SK-N-SH (cell line): ENCODE data around the gene CELF4. TPM values are rescaled to one million over a fixed set of nuclear protein-coding genes. Genes with fewer than 3 reads are reported as not detected.

ENCODE experiments used
- CTCF ChIA-PET: fragments of 300-600, 350-600 bp; formaldehyde crosslinking; extraction: SDS; loops from one replicate; lab custom pipeline; 2021; lab: Yijun Ruan, JAX
- POLR2A ChIA-PET: fragments of 350-600 bp; sonication (Branson Sonifier 250); formaldehyde crosslinking; extraction: SDS; loops from one replicate; lab custom pipeline; 2020; ENCODE audit warnings: antibody characterized with exemption, inconsistent platforms; lab: Yijun Ruan, JAX
- DNase-seq: peaks from one replicate; pipeline ENCODE4 v3.0.0; 2012
- H2AFZ ChIP-seq: fragments of 200-600 bp; sonication (generic); 2 replicates; pipeline ENCODE4 v1.8.1; 2016; ENCODE audit warnings: antibody characterized with exemption, mild to moderate bottlenecking, low read depth
- H3F3A ChIP-seq: fragments of 200-600 bp; sonication (generic); replicated peaks from 2 replicates; pipeline ENCODE3; 2016; ENCODE audit warnings: antibody characterized with exemption, mild to moderate bottlenecking; ENCODE audit not compliant: insufficient read depth
- H3K27ac ChIP-seq, 2 experiments: fragments of 200-500 bp in 1 of 2; fragments of 200-600 bp in 1 of 2; sonication (Bioruptor generic) in 1 of 2; sonication (generic), shearing (Covaris generic) in 1 of 2; 2 replicates each; pipeline versions ENCODE4 v1.5.1 to v1.6.1; 2014 to 2016; ENCODE audit warnings: low read depth in 2 of 2, inconsistent platforms in 1 of 2, low read length in 1 of 2, mild to moderate bottlenecking in 1 of 2, mixed read lengths in 1 of 2
- H3K27me3 ChIP-seq: fragments of 200-600 bp; sonication (generic), shearing (Covaris generic); 2 replicates; pipeline ENCODE4 v1.6.1; 2016; ENCODE audit warnings: mixed run types; ENCODE audit not compliant: insufficient read depth
- H3K36me3 ChIP-seq, 2 experiments: fragments of 200-500 bp in 1 of 2; fragments of 200-600 bp in 1 of 2; sonication (Bioruptor generic) in 1 of 2; sonication (generic) in 1 of 2; replicated peaks in 1 of 2; 2 replicates each; pipeline versions ENCODE3 to v1.5.1; 2014 to 2016; ENCODE audit warnings: low read length in 1 of 2, mild to moderate bottlenecking in 1 of 2; ENCODE audit not compliant: insufficient read depth in 2 of 2, control insufficient read depth in 1 of 2
- H3K4me1 ChIP-seq, 2 experiments: fragments of 200-500 bp in 1 of 2; fragments of 200-600 bp in 1 of 2; sonication (Bioruptor generic) in 1 of 2; sonication (generic), shearing (Covaris generic) in 1 of 2; 2 replicates each; pipeline versions ENCODE4 v1.5.1 to v1.6.1; 2014 to 2016; ENCODE audit warnings: low read depth in 1 of 2, low read length in 1 of 2, mixed run types in 1 of 2; ENCODE audit not compliant: insufficient read depth in 2 of 2, control insufficient read depth in 1 of 2
- H3K4me2 ChIP-seq: fragments of 200-600 bp; sonication (generic), shearing (Covaris generic); 2 replicates; pipeline ENCODE4 v1.6.1; 2017; ENCODE audit warnings: mixed run types
- H3K4me3 ChIP-seq, 2 experiments: fragments of 200-500 bp in 1 of 2; fragments of 200-600 bp in 1 of 2; sonication (Bioruptor generic) in 1 of 2; sonication (generic), shearing (Covaris generic) in 1 of 2; 2 replicates each; pipeline versions ENCODE4 v1.5.1 to v1.8.1; 2014 to 2016; ENCODE audit warnings: low read depth in 2 of 2, inconsistent platforms in 1 of 2, low read length in 1 of 2, mild to moderate bottlenecking in 1 of 2, mixed read lengths in 1 of 2, moderate library complexity in 1 of 2
- H3K79me2 ChIP-seq: fragments of 200-600 bp; sonication (generic); 2 replicates; pipeline ENCODE4 v1.8.1; 2017; ENCODE audit warnings: mild to moderate bottlenecking; ENCODE audit not compliant: insufficient read depth
- H3K9ac ChIP-seq: fragments of 200-600 bp; sonication (generic); 2 replicates; pipeline ENCODE4 v1.6.1; 2017; ENCODE audit warnings: mixed run types
- H3K9me2 ChIP-seq: fragments of 200-600 bp; sonication (generic); 2 replicates; pipeline ENCODE4 v1.6.1; 2017; ENCODE audit warnings: mixed run types
- H3K9me3 ChIP-seq: fragments of 200-600 bp; sonication (generic); 2 replicates; pipeline ENCODE4 v1.6.1; 2017; ENCODE audit warnings: mixed run types, mild to moderate bottlenecking, moderate library complexity
- H4K20me1 ChIP-seq: fragments of 200-600 bp; sonication (generic); 2 replicates; pipeline ENCODE4 v1.6.1; 2017; ENCODE audit warnings: mild to moderate bottlenecking, mixed run types; ENCODE audit not compliant: insufficient read depth
- FOXM1 ChIP-seq: IDR thresholded peaks from 2 replicates; pipeline ENCODE4 v1.4.0; 2012; ENCODE audit warnings: low read depth, mild to moderate bottlenecking
- NFIC ChIP-seq: IDR thresholded peaks from 2 replicates; pipeline ENCODE4 v1.4.0; 2012; ENCODE audit warnings: borderline replicate concordance
- POLR2AphosphoS5 ChIP-seq: IDR thresholded peaks from 2 replicates; pipeline ENCODE4 v1.6.1; 2012; ENCODE audit warnings: low read depth, low read length
- RAD21 ChIP-seq: IDR thresholded peaks from 2 replicates; pipeline ENCODE4 v1.6.1; 2012; ENCODE audit warnings: mild to moderate bottlenecking, low read length
- SIN3A ChIP-seq: IDR thresholded peaks from 2 replicates; pipeline ENCODE4 v1.6.1; 2012; ENCODE audit warnings: low read depth, mild to moderate bottlenecking, low read length, moderate library complexity, borderline replicate concordance
- TEAD4 ChIP-seq: IDR thresholded peaks from 2 replicates; pipeline ENCODE4 v1.4.0; 2012; ENCODE audit warnings: mild to moderate bottlenecking, borderline replicate concordance; ENCODE audit not compliant: insufficient read depth
- YY1 ChIP-seq: IDR thresholded peaks from 2 replicates; pipeline ENCODE4 v1.4.0; 2012; ENCODE audit warnings: low read depth, mild to moderate bottlenecking
- WGBS: methylation state at CpG from one replicate; pipeline ENCODE4 v1.1.6; 2017; ENCODE audit warnings: low lambda C conversion rate; 5-methylcytosine and 5-hydroxymethylcytosine counted together
- polyA plus RNA-seq, 3 experiments: library from polyadenylated mRNA; depleted of rRNA; stranded (reverse); fragments of >200 nt; gene quantifications; 2 replicates each; pipeline ENCODE4 v1.2.3, GENCODE V29; 2012
- TF ChIP-seq, protein P1 (sequence below): IDR thresholded peaks from 2 replicates; pipeline ENCODE4 v1.4.0; 2012; ENCODE audit warnings: low read depth, borderline replicate concordance
- TF ChIP-seq, protein P2 (sequence below): IDR thresholded peaks from 2 replicates; pipeline ENCODE4 v1.6.1; 2012; ENCODE audit warnings: mild to moderate bottlenecking, low read depth, low read length, moderate library complexity
- TF ChIP-seq, protein P3 (sequence below): IDR thresholded peaks from 2 replicates; pipeline ENCODE4 v1.4.0; 2012; ENCODE audit warnings: low read depth
- TF ChIP-seq, protein P4 (sequence below): IDR thresholded peaks from 2 replicates; pipeline ENCODE4 v1.4.0; 2012; ENCODE audit warnings: low read depth, borderline replicate concordance

The CELF4 gene
- polyA plus RNA-seq, 1 of the 3 experiments (the other 2 are of a cell fraction), result 0.26 TPM

DNA sequence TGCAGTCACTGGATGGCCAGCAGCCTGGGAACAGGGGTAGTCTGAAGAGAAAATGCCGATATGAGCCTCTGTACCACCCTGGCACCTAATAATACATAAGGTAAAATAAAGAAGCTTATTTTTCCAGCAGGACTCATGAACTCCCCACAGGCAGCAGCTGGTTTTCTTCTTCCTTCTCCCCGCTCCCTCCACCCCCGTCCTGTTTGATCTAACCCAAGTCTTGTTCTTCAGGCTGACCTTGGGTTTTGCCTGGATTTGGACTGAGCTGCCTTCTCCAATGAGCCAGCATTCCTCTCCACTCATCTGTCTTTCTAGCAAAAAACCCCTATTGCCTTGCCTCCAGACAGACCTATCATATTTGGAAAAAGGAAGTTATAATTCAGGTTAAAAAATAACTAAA, 111.8 kb downstream of the CELF4 start:
- ChIA-PET CTCF (interaction anchor here (0.9 to 2.1 kb wide), 2 partner anchors 13 to 84 kb away, joined by 3 to 8 read pairs; no protein-coding TSS in a partner anchor), POLR2A (no interaction called here)
- Histone ChIP-seq H3K36me3 (no peaks in the 10 kb centered on the region), H3K27ac (no peak overlapping the region; a peak in 1 of 4 replicates), H3K27me3 (no peaks in the 10 kb centered on the region), H3K9me3 (no peaks in the 10 kb centered on the region), H4K20me1 (no peaks in the 10 kb centered on the region), H3K4me2 (no peak overlapping the region), H3K79me2 (no peaks in the 10 kb centered on the region), H3K9me2 (no peaks in the 10 kb centered on the region), H3F3A (no peaks in the 10 kb centered on the region), H3K9ac (no peak overlapping the region), H2AFZ (no peak overlapping the region), H3K4me1 (peaks cover 0 to 55% of the 10 kb centered on the region in 2 experiments; a peak in 2 of 4 replicates)
- no peak for DNase-seq
- 29% methylated on average over 3 of the region's 3 CpGs for WGBS
- TF ChIP-seq, protein P1, sequence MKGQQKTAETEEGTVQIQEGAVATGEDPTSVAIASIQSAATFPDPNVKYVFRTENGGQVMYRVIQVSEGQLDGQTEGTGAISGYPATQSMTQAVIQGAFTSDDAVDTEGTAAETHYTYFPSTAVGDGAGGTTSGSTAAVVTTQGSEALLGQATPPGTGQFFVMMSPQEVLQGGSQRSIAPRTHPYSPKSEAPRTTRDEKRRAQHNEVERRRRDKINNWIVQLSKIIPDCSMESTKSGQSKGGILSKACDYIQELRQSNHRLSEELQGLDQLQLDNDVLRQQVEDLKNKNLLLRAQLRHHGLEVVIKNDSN, result no peak
- TF ChIP-seq YY1 (no peak), RAD21 (no peak)
- TF ChIP-seq, all 33 proteins: peak for 0
- H3K4me3 ChIP-seq, result no peak overlapping the region

DNA sequence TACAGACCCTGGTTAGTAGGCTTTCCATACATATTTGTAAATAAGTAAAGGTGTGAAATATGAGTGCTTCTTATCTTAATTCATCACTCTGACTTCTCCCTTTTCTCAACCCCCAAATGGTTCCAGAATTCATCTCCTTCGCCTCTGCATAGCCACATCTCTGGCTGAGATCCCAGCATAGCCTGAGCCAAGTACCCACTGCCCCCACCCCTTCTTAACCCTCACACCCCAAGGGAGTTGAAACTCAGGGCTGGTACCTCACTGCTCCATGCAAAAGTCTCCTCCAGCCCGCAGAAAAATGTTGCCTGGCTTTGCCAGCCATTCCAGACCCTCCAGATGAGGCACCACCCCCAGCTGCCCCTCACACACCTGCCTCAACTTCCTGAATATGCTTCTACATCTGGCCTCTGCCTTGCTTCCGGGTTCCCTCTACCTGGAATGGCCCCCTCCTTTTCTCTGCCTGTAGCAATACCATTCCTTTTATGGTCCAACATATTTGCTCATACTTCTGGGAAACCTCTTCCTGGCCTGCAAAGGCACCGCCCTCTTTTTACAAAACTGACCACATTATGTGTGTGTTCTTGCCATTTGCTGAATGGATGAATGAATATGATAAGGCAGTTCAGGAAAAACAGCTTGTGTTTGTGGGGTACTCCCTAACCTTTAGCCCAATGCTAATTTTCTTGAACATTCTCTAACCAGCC, 112.8 kb downstream of the CELF4 start:
- no peak overlapping the region for H3K9ac ChIP-seq

More for the DNA sequence above, 112.8 kb downstream of the CELF4 start:
- TF ChIP-seq FOXM1, result no peak
- no peak for TF ChIP-seq TEAD4
- TF ChIP-seq, protein P2, sequence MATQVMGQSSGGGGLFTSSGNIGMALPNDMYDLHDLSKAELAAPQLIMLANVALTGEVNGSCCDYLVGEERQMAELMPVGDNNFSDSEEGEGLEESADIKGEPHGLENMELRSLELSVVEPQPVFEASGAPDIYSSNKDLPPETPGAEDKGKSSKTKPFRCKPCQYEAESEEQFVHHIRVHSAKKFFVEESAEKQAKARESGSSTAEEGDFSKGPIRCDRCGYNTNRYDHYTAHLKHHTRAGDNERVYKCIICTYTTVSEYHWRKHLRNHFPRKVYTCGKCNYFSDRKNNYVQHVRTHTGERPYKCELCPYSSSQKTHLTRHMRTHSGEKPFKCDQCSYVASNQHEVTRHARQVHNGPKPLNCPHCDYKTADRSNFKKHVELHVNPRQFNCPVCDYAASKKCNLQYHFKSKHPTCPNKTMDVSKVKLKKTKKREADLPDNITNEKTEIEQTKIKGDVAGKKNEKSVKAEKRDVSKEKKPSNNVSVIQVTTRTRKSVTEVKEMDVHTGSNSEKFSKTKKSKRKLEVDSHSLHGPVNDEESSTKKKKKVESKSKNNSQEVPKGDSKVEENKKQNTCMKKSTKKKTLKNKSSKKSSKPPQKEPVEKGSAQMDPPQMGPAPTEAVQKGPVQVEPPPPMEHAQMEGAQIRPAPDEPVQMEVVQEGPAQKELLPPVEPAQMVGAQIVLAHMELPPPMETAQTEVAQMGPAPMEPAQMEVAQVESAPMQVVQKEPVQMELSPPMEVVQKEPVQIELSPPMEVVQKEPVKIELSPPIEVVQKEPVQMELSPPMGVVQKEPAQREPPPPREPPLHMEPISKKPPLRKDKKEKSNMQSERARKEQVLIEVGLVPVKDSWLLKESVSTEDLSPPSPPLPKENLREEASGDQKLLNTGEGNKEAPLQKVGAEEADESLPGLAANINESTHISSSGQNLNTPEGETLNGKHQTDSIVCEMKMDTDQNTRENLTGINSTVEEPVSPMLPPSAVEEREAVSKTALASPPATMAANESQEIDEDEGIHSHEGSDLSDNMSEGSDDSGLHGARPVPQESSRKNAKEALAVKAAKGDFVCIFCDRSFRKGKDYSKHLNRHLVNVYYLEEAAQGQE, result no peak
- TF ChIP-seq POLR2AphosphoS5, result no peak
- TF ChIP-seq, protein P3, sequence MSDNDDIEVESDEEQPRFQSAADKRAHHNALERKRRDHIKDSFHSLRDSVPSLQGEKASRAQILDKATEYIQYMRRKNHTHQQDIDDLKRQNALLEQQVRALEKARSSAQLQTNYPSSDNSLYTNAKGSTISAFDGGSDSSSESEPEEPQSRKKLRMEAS, result no peak
- TF ChIP-seq NFIC, result no peak
- TF ChIP-seq, protein P4, sequence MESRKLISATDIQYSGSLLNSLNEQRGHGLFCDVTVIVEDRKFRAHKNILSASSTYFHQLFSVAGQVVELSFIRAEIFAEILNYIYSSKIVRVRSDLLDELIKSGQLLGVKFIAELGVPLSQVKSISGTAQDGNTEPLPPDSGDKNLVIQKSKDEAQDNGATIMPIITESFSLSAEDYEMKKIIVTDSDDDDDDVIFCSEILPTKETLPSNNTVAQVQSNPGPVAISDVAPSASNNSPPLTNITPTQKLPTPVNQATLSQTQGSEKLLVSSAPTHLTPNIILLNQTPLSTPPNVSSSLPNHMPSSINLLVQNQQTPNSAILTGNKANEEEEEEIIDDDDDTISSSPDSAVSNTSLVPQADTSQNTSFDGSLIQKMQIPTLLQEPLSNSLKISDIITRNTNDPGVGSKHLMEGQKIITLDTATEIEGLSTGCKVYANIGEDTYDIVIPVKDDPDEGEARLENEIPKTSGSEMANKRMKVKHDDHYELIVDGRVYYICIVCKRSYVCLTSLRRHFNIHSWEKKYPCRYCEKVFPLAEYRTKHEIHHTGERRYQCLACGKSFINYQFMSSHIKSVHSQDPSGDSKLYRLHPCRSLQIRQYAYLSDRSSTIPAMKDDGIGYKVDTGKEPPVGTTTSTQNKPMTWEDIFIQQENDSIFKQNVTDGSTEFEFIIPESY, result no peak
- TF ChIP-seq SIN3A, result no peak
- Histone ChIP-seq H3K9me2 (no peaks in the 10 kb centered on the region), H3K9me3 (no peaks in the 10 kb centered on the region), H4K20me1 (no peaks in the 10 kb centered on the region), H3K79me2 (no peaks in the 10 kb centered on the region), H3K4me1 (peaks cover 0 to 65% of the 10 kb centered on the region in 2 experiments; a peak in 2 of 4 replicates), H3K36me3 (no peaks in the 10 kb centered on the region), H3K27ac (peak overlapping the region in 1 of 2 experiments; percentile 87; a peak in 2 of 4 replicates), H3K27me3 (no peaks in the 10 kb centered on the region), H2AFZ (no peak overlapping the region), H3F3A (no peaks in the 10 kb centered on the region), H3K4me2 (no peak overlapping the region), H3K4me3 (no peak overlapping the region)
- 29% methylated on average over 4 of the region's 4 CpGs for WGBS
- no peak for DNase-seq
- ChIA-PET POLR2A (interaction anchor here (0.8 kb wide), 1 partner anchor 19 kb away, joined by 3 read pairs; no protein-coding TSS in a partner anchor), CTCF (interaction anchor here (0.6 to 17.3 kb wide), 5 partner anchors 13 to 108 kb away, joined by 3 to 298 read pairs (median 3); no protein-coding TSS in a partner anchor)
